ENCODE results near the gene F2. TPM values are rescaled to one million over a fixed set of nuclear protein-coding genes. Genes with fewer than 3 reads are reported as not detected.

Gene F2
- total RNA-seq, 1 experiment from 2014 or later, result 0.47 TPM

GRCh38 chr11:46736146-46736545 lies 17.1 kb downstream of the F2 start:
- Histone ChIP-seq H3K4me3 (replicated peaks in 1 of 2; ENCODE audit: low read depth in 1 of 2, low read length in 2 of 2) (no peak overlapping the region), H3K27me3 (ENCODE audit: insufficient read depth, low read length) (no peaks in the 10 kb centered on the region), H3K36me3 (ENCODE audit: control insufficient read depth in 1 of 2, insufficient read depth in 2 of 2, low read length in 2 of 2) (peaks cover 2 to 4% of the 10 kb centered on the region in 2 experiments; a peak in 2 of 4 replicates), H3K9me2 (ENCODE audit: insufficient read depth) (no peaks in the 10 kb centered on the region), H2AFZ (ENCODE audit: low read depth, low read length, poor library complexity, severe bottlenecking) (no peak overlapping the region), H3K79me2 (ENCODE audit: insufficient read depth, low read length) (no peaks in the 10 kb centered on the region), H3K4me2 (ENCODE audit: low read length) (no peak overlapping the region), H4K20me1 (ENCODE audit: insufficient read depth) (no peaks in the 10 kb centered on the region), H3K9ac (ENCODE audit: low read length) (no peak overlapping the region), H3K27ac (ENCODE audit: low read depth, low read length) (no peak overlapping the region), H3K9me3 (ENCODE audit: control insufficient read depth in 1 of 2, insufficient read depth in 1 of 2, low read depth in 1 of 2, low read length in 2 of 2) (no peaks in the 10 kb centered on the region), H3K4me1 (ENCODE audit: control insufficient read depth in 1 of 2, insufficient read depth in 2 of 2, low read length in 2 of 2) (no peaks in the 10 kb centered on the region)
- TF ChIP-seq, protein P1, sequence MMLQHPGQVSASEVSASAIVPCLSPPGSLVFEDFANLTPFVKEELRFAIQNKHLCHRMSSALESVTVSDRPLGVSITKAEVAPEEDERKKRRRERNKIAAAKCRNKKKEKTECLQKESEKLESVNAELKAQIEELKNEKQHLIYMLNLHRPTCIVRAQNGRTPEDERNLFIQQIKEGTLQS (IDR thresholded peaks at IDR 0.05), result no peak
- TF ChIP-seq YY1 (IDR thresholded peaks at IDR 0.05; ENCODE audit: extremely low read depth, insufficient replicate concordance, low read depth, low read length) (no peak), RAD21 (IDR thresholded peaks at IDR 0.05; ENCODE audit: low read depth) (no peak)
- CTCF ChIA-PET, result no interaction called here
- RAD21 ChIA-PET (ENCODE audit: low non-redundant PET in 1 of 2, low total read pairs in 2 of 2, uncharacterized antibody in 2 of 2, unreplicated experiment in 2 of 2), result no interaction called here
- no TSS peak for BruUV-seq (replicated peaks)
- no peak for ATAC-seq
- POLR2A ChIA-PET, result no interaction called here
- intact Hi-C loops (cut with micrococcal nuclease), result no loop called here
- no peak for DNase-seq (ENCODE audit: low read depth, low spot score)

- H3K4me1 ChIP-seq (ENCODE audit: control insufficient read depth in 1 of 2, insufficient read depth in 2 of 2, low read length in 2 of 2), result no peaks in the 10 kb centered on the region
- TF ChIP-seq CBX3 (IDR thresholded peaks at IDR 0.05; ENCODE audit: low read depth), result no peak
- no peak for TF ChIP-seq TCF7L2 (IDR thresholded peaks at IDR 0.05; ENCODE audit: borderline replicate concordance, extremely low read depth, insufficient read depth, insufficient read length)
- TF ChIP-seq SIN3A (IDR thresholded peaks at IDR 0.05; ENCODE audit: low read depth), result no peak
- TF ChIP-seq JUND (IDR thresholded peaks at IDR 0.05), result no peak
- TF ChIP-seq CTCF (IDR thresholded peaks at IDR 0.05 in 2 of 3, conservative IDR thresholded peaks at IDR 0.05 in 1 of 3; ENCODE audit: borderline replicate concordance in 1 of 3, insufficient read depth in 1 of 3, low read depth in 2 of 3, low read length in 2 of 3), result no peak
- TF ChIP-seq ZNF274 (IDR thresholded peaks at IDR 0.05; ENCODE audit: low read depth, low read length), result no peak
- no peak for TF ChIP-seq YY1 (IDR thresholded peaks at IDR 0.05; ENCODE audit: extremely low read depth, insufficient replicate concordance, low read depth, low read length)
- H2AFZ ChIP-seq (ENCODE audit: low read depth, low read length, poor library complexity, severe bottlenecking), result no peak overlapping the region
- no peak overlapping the region for H3K9ac ChIP-seq (ENCODE audit: low read length)
- no peaks in the 10 kb centered on the region for H4K20me1 ChIP-seq (ENCODE audit: insufficient read depth)
- ChIA-PET RAD21 (ENCODE audit: low non-redundant PET in 1 of 2, low total read pairs in 2 of 2, uncharacterized antibody in 2 of 2, unreplicated experiment in 2 of 2) (no interaction called here), CTCF (no interaction called here), POLR2A (no interaction called here)
- H3K36me3 ChIP-seq (ENCODE audit: control insufficient read depth in 1 of 2, insufficient read depth in 2 of 2, low read length in 2 of 2), result peaks cover 6 to 7% of the 10 kb centered on the region in 2 experiments; a peak in 2 of 4 replicates
- no peaks in the 10 kb centered on the region for H3K9me2 ChIP-seq (ENCODE audit: insufficient read depth)
- no peaks in the 10 kb centered on the region for H3K27me3 ChIP-seq (ENCODE audit: insufficient read depth, low read length)
- no TSS peak for BruUV-seq (replicated peaks)
- H3K9me3 ChIP-seq (ENCODE audit: control insufficient read depth in 1 of 2, insufficient read depth in 1 of 2, low read depth in 1 of 2, low read length in 2 of 2), result no peaks in the 10 kb centered on the region
- H3K4me2 ChIP-seq (ENCODE audit: low read length), result no peak overlapping the region
- ATAC-seq (no peak), DNase-seq (ENCODE audit: low read depth, low spot score) (no peak)
- no peak overlapping the region for H3K27ac ChIP-seq (ENCODE audit: low read depth, low read length)
- H3K79me2 ChIP-seq (ENCODE audit: insufficient read depth, low read length), result no peaks in the 10 kb centered on the region
- intact Hi-C loops (cut with micrococcal nuclease), result no loop called here
- no peak overlapping the region for H3K4me3 ChIP-seq (replicated peaks in 1 of 2; ENCODE audit: low read depth in 1 of 2, low read length in 2 of 2)
These were observed 17.6 kb downstream of the F2 start for GRCh38 chr11:46736615-46737014.
